Thyroid gland (tissue), 4 donors: Measurements from ENCODE around the gene WDR64. TPM values are rescaled to one million over a fixed set of nuclear protein-coding genes. Genes with fewer than 3 reads are reported as not detected.

Source experiments
- DNase-seq, 2 donors: peaks; one replicate each; pipeline ENCODE4 v3.0.0-alpha.2; 2019
- H3K27ac ChIP-seq, 3 donors: fragments of 200-600 bp; sonication (generic); 1 replicate in 2 of 3; 2 replicates in 1 of 3; pipeline ENCODE4 v1.5.1; 2016 to 2019; ENCODE audit warnings: mild to moderate bottlenecking in 1 of 3, moderate library complexity in 1 of 3
- H3K27me3 ChIP-seq: fragments of 200-600 bp; sonication (generic); one replicate; pipeline ENCODE4 v1.5.1; 2019
- H3K36me3 ChIP-seq, 2 donors: fragments of 200-600 bp; sonication (generic); one replicate each; pipeline ENCODE4 v1.5.1; 2016 to 2019
- H3K4me1 ChIP-seq, 2 donors: fragments of 200-600 bp; sonication (generic); one replicate each; pipeline ENCODE4 v1.5.1; 2017 to 2019
- H3K4me3 ChIP-seq, 3 donors: fragments of 200-600 bp; sonication (generic); replicated peaks in 1 of 3; 1 replicate in 2 of 3; 2 replicates in 1 of 3; pipeline ENCODE4 v1.5.1; 2016; ENCODE audit warnings: mild to moderate bottlenecking in 1 of 3
- H3K9me3 ChIP-seq: fragments of 200-600 bp; sonication (generic); one replicate; pipeline ENCODE4 v1.5.1; 2017
- CTCF ChIP-seq, 6 experiments: fragments of 200-600 bp in 3 of 6; fragments of 450-650 bp in 3 of 6; sonication (generic) in 3 of 6; IDR thresholded peaks; one replicate each; pipeline ENCODE4 v1.5.1; 2016 to 2019; ENCODE audit warnings: antibody characterized with exemption in 6 of 6, mild to moderate bottlenecking in 2 of 6, inconsistent platforms in 1 of 6, moderate library complexity in 1 of 6
- POLR2A ChIP-seq, 2 donors: fragments of 450-650 bp; IDR thresholded peaks; one replicate each; pipeline ENCODE4 v1.6.1; 2017; ENCODE audit warnings: antibody characterized with exemption in 2 of 2, mild to moderate bottlenecking in 2 of 2, moderate library complexity in 1 of 2
- WGBS, 2 donors: methylation state at CpG; one replicate each; pipeline ENCODE4 v1.1.5; 2017; 5-methylcytosine and 5-hydroxymethylcytosine counted together
- intact Hi-C: fragments of 100-400 bp; cut with DNase I; formaldehyde crosslinking; loops from one replicate; pipeline ENCODE4 v1.15.1; 2023
- total RNA-seq, 4 donors: library from RNA; depleted of rRNA; stranded (reverse); fragments of >200 nt; gene quantifications; one replicate each; pipeline ENCODE4 v1.2.3, GENCODE V29; 2016

The WDR64 gene
- total RNA-seq, 4 donors from 2014 or later: not detected

GRCh38 chr1:241770115-241770514 is 118.0 kb downstream of the WDR64 start:
- H3K27me3 ChIP-seq: no peaks in the 10 kb centered on the region
- TF ChIP-seq POLR2A (IDR thresholded peaks at IDR 0.05) (no peak), CTCF (IDR thresholded peaks at IDR 0.05) (no peak)
- no peaks in the 10 kb centered on the region for H3K9me3 ChIP-seq
- no peak overlapping the region for H3K4me3 ChIP-seq
- H3K36me3 ChIP-seq: no peaks in the 10 kb centered on the region
- no peak for DNase-seq
- intact Hi-C loops: no loop called here
- H3K27ac ChIP-seq: no peak overlapping the region
- 0% methylated on average over 1 of the region's 1 CpG for WGBS, 2 donors
- no peaks in the 10 kb centered on the region for H3K4me1 ChIP-seq

GRCh38 chr1:241771117-241771516 is 119.0 kb downstream of the WDR64 start:
- H3K27ac ChIP-seq: no peak overlapping the region
- H3K36me3 ChIP-seq: no peaks in the 10 kb centered on the region
- no peak for DNase-seq
- no peak for TF ChIP-seq CTCF (IDR thresholded peaks at IDR 0.05)
- TF ChIP-seq POLR2A (IDR thresholded peaks at IDR 0.05): no peak
- H3K4me1 ChIP-seq: no peaks in the 10 kb centered on the region
- intact Hi-C loops: no loop called here
- H3K9me3 ChIP-seq: no peaks in the 10 kb centered on the region
- H3K27me3 ChIP-seq: no peaks in the 10 kb centered on the region
- WGBS, 2 donors: 84 to 86% methylated on average over 2 of the region's 2 CpGs
- H3K4me3 ChIP-seq: no peak overlapping the region

GRCh38 chr1:241772932-241773500 is 120.9 kb downstream of the WDR64 start:
- no peak for DNase-seq
- no peak overlapping the region for H3K27ac ChIP-seq
- intact Hi-C loops: no loop called here
- H3K9me3 ChIP-seq: no peaks in the 10 kb centered on the region
- H3K4me3 ChIP-seq: no peak overlapping the region
- TF ChIP-seq POLR2A (IDR thresholded peaks at IDR 0.05) (no peak), CTCF (IDR thresholded peaks at IDR 0.05) (no peak)
- no peaks in the 10 kb centered on the region for H3K36me3 ChIP-seq
- WGBS, 2 donors: 95 to 98% methylated on average over 4 of the region's 4 CpGs
- H3K4me1 ChIP-seq: no peaks in the 10 kb centered on the region
- no peaks in the 10 kb centered on the region for H3K27me3 ChIP-seq

- H3K36me3 ChIP-seq: no peaks in the 10 kb centered on the region
These were observed 121.9 kb downstream of the WDR64 start for GRCh38 chr1:241773991-241774390.

GRCh38 chr1:241775021-241775420 is 122.9 kb downstream of the WDR64 start:
- DNase-seq: no peak
- H3K4me1 ChIP-seq: no peaks in the 10 kb centered on the region
- H3K4me3 ChIP-seq: no peak overlapping the region
- no peaks in the 10 kb centered on the region for H3K36me3 ChIP-seq
- no peak for TF ChIP-seq POLR2A (IDR thresholded peaks at IDR 0.05)
- no peak for TF ChIP-seq CTCF (IDR thresholded peaks at IDR 0.05)
- intact Hi-C loops: no loop called here
- WGBS, 2 donors: 87 to 91% methylated on average over 2 of the region's 2 CpGs
- H3K27ac ChIP-seq: no peak overlapping the region
- no peaks in the 10 kb centered on the region for H3K27me3 ChIP-seq
- H3K9me3 ChIP-seq: no peaks in the 10 kb centered on the region

More at GRCh38 chr1:241773991-241774390, 121.9 kb downstream of the WDR64 start:
- H3K9me3 ChIP-seq: no peaks in the 10 kb centered on the region
- TF ChIP-seq CTCF (IDR thresholded peaks at IDR 0.05): no peak
- TF ChIP-seq POLR2A (IDR thresholded peaks at IDR 0.05): no peak
- H3K27ac ChIP-seq: no peak overlapping the region
- intact Hi-C loops: no loop called here
- 43 to 47% methylated on average over 4 of the region's 4 CpGs for WGBS, 2 donors
- no peaks in the 10 kb centered on the region for H3K4me1 ChIP-seq
- H3K27me3 ChIP-seq: no peaks in the 10 kb centered on the region
- no peak overlapping the region for H3K4me3 ChIP-seq
- no peak for DNase-seq
